HG03521 (cell line): ENCODE results near the gene APC2.

Source experiments
- ATAC-seq: cut with Tn5 transposase; IDR thresholded peaks from one replicate; pipeline ENCODE4 v1.9.1; 2021; ENCODE audit warnings: mild to moderate bottlenecking, moderate library complexity; ENCODE audit not compliant: unreplicated experiment

Gene APC2, protein sequence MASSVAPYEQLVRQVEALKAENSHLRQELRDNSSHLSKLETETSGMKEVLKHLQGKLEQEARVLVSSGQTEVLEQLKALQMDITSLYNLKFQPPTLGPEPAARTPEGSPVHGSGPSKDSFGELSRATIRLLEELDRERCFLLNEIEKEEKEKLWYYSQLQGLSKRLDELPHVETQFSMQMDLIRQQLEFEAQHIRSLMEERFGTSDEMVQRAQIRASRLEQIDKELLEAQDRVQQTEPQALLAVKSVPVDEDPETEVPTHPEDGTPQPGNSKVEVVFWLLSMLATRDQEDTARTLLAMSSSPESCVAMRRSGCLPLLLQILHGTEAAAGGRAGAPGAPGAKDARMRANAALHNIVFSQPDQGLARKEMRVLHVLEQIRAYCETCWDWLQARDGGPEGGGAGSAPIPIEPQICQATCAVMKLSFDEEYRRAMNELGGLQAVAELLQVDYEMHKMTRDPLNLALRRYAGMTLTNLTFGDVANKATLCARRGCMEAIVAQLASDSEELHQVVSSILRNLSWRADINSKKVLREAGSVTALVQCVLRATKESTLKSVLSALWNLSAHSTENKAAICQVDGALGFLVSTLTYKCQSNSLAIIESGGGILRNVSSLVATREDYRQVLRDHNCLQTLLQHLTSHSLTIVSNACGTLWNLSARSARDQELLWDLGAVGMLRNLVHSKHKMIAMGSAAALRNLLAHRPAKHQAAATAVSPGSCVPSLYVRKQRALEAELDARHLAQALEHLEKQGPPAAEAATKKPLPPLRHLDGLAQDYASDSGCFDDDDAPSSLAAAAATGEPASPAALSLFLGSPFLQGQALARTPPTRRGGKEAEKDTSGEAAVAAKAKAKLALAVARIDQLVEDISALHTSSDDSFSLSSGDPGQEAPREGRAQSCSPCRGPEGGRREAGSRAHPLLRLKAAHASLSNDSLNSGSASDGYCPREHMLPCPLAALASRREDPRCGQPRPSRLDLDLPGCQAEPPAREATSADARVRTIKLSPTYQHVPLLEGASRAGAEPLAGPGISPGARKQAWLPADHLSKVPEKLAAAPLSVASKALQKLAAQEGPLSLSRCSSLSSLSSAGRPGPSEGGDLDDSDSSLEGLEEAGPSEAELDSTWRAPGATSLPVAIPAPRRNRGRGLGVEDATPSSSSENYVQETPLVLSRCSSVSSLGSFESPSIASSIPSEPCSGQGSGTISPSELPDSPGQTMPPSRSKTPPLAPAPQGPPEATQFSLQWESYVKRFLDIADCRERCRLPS (N-terminal part only)

DNA sequence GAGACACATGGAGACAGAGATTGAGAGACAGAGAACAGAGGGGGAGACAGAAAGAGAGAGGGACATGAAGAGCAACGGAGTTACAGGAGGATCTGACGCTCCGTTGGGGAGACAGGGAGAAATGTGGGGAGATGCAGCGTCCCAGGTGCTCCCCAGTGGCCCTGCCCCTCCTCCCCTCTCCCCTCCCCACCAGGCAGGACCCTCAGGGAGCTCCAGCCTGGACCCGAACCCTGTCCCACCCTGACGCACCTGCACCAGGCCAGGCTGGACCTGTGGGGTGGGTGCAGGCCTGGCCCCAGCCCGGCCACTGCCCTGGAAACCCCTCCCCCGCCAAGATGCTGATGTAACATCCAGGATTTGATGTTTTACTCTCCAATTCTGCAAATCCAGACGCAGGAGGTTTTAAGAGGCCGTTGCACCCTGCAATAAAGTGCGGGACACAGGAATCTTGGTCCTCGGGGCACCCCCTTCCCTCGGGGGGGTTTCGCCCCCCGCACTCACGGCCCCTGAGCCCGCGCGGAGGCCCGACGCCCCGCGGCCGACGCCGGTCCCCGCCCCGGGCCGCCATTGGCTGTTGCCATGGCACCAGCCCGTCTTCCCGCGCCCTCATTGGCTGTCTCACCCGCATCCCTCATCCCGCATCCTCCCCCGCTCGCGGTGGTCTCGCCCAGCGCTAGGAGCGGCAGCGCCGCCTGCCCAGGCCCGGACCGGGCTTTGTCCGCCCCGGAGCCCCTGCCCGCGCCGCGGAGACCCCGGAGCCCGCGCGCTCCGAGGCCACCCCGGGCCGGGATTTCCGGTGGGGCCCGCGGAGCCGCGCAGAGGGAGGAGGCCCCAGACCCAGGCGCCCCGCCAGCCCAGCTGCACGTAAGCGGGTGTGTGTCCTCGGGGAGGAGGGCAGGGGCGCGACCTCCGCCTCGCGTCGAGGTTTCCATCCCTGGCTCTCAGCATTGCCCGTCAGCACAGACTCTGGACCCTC, at the start of gene APC2:
Gene APC2 (plus strand): TSS at position 655 of the 976 bp plus-strand sequence. CDS start 2,881 bp downstream, outside the sequence.
- no peak for ATAC-seq

DNA sequence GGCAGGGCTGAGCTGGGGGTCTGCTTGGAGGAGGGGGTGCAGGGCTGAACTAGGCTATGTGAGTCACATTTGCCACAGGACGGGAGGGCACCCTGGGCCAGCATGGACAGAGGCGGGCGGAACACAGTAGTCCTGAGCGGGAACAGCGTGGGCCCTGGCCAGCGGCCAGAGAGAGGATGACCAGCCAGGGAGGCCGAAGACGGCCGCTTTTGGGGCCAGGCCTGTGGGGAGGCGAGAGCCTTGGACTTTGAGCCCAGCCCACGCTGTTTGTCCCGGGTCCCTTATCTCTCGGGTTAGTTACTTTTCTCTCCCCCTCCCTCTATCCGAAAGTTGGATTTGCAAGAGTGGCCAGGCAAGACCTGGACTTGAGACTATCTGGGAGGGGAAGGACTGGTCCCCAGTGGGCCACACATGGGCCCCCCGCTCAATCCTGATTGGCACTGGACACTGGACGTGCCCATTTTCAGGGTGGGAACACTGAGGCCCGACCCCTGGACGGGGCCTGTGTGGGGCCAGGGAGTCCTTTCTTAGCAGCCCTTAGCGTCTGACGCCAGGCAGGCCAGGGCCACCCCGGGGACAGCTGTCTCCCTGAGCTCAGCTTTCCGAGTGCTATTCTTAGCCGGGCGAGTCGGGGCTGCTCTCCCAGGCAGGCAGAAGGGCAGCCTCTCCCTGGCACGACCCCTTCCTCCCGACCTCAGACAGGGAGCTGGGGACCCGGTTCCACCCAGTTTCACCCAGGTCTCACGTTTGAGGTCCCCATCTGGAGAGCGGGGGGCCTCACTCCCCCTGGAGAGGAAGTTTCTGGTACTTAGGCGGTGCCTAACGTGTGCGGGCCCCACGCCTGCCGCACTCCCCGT, 49.4 kb upstream of the APC2 start:
- no peak for ATAC-seq

DNA sequence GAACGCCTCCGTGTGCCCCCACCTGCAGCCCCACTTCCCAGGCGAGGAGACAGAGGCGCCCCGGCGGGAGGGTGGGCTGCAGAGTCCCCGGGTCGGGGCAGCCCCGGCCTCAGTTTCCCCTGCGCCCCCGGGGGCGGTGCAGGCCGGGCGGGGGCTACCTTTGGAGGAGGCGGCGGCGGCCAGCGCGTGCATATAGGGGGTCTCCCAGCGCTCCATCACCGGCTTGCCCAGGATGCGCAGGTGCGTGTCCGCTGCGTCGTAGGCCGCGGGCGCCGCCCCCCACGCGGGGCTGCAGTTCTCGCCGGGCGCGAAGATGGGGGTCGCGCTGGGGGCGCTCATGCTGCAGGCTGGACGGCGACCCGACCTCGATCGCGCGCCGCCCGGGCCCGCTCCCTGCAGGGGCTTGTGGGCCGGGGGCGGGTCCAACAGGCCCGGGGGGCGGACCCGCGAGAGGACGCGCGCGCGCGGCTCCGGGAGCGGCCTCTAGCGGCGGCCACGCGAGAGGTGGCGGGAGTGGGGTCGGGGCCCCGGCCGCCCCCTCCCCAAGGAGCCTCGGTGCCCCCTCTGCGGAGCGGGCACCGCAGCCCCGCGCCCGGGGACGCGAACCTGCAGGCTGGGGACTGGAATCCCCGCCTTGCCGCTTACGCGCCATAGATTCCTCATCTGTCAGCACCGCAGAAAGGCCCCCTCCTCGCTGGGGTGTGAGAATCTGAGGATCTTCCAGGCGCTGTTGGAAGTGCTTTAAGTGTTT, 48.6 kb upstream of the APC2 start, which contains the start of gene GAMT:
Gene GAMT (minus strand): TSS at position 405 of the 751 bp plus-strand sequence. CDS start 66 bp downstream, at position 339.
- ATAC-seq: no peak

DNA sequence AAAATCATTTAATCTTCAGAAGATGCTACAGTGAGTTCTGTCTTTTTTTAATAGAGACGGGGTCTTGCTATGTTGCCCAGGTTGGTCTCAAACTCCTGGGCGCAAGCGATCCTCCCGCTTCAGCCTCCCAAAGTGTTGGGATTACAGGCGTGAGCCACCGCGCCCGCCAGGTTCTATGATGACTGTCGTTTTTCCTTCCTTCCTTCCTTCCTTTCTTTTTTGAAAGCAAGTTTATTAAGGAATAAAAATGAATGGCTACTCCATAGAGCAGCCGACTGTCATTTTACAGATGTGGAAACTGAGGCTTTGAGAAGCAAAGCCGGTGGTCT, 48.1 kb upstream of the APC2 start:
- no peak for ATAC-seq

DNA sequence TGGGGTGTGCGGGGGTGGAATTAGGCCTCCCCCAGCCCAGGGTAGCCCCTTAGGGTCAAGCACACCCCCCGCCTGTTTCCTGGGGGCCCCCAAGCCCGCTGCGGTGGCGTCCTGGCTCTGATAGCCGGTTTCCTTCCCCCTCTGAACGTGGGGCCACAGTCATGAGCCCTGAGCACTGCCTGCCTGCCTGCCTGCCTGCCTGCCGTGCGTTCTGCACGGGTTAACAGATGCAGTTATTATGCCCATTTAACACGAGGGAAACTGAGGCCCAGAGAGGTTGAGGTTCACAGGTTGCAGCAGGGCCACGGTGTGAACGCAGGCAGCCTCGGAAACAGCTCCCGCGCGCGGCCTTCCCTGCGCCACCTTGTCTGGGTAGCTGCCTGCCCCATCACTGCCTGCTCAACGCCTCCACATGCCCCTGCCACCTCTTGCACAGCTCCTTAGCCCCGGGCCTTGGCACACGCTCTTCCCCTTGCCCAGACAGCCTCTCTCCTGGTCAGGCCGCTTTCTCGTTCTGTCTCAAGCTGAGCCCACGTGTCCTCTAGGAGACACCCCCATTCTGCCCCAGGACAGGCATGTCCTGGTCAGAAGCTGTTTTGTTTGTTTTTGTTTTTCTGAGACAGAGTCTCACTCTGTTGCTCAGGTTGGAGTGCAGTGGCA, 47.4 kb upstream of the APC2 start:
- ATAC-seq: no peak

DNA sequence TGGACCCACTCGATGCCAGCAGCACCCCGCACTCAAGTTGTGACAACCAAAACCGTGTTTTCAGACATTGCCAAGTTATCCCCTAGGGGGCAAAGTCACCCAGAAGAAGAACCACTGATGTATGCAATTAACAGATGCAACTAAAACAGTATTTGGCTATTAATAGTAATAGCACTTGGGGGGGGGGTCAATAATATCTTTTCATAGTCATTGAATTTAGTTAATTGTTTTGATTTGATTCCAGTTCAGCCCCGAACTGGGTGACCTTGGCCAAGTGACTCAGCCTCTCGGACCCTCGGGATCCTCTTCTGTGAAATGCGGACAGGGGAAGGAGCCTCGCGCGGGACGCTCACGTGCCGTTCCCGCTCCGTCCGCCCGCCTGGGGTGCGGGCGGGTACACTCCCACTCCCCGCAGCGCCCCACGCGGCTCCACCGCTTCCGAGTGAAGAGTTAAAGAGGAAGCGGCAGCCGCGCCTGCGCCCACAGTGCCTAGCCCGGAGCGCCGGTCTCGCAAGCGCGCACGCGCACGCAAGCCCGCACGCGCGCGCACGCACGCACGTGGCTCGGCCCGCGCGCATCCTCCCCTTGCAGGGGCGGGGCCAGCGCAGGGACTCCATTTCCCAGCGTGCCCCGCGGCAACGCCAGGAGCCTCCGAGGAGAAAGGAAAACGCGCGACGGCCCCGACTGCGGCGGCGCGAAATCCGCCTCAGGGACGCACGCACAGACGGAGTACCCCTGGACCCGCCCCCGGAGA, 43.0 kb upstream of the APC2 start:
- peak; percentile 82 for ATAC-seq

DNA sequence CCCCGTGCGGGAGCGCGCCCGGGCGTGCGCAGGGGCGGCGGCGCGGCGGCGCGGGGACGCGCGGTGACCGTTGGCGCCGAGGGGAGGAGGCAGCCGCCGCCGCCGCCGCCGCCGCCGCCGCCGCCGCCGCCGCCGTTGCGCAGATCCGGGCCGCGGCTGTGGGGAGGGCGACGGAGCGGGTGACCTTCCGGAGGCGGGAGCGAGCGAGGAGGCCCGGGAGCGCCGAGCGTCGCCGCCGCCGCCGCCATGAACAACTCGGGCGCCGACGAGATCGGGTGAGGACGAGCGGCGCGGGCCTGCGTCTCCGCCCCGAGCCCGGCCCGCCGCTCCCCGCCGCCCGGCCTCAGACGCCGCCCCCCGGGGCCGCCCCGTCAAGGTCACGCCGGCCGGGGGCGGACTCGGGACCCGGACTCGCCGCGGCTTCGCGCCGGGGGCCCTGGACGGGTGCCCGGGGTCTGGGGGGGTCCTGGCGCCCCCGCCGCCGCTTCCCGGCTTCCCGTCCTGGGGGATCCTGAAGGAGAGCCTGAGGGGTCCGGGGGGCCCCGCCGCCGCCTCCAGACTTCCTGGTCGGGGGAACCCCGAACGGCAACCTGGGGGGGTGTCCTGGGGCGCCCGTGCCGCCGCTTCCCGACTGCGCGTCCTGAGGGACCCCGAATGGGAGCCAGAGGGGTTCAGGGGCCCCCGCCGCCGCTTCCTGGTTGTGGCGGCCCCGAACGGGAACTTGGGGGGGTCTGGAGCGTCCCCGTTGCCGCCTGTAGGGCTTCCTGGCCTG, 42.2 kb upstream of the APC2 start, which contains the start of gene DAZAP1:
Gene DAZAP1 (plus strand): TSS at position 59 of the 772 bp plus-strand sequence. CDS start 188 bp downstream, at position 247.
- ATAC-seq: no peak

DNA sequence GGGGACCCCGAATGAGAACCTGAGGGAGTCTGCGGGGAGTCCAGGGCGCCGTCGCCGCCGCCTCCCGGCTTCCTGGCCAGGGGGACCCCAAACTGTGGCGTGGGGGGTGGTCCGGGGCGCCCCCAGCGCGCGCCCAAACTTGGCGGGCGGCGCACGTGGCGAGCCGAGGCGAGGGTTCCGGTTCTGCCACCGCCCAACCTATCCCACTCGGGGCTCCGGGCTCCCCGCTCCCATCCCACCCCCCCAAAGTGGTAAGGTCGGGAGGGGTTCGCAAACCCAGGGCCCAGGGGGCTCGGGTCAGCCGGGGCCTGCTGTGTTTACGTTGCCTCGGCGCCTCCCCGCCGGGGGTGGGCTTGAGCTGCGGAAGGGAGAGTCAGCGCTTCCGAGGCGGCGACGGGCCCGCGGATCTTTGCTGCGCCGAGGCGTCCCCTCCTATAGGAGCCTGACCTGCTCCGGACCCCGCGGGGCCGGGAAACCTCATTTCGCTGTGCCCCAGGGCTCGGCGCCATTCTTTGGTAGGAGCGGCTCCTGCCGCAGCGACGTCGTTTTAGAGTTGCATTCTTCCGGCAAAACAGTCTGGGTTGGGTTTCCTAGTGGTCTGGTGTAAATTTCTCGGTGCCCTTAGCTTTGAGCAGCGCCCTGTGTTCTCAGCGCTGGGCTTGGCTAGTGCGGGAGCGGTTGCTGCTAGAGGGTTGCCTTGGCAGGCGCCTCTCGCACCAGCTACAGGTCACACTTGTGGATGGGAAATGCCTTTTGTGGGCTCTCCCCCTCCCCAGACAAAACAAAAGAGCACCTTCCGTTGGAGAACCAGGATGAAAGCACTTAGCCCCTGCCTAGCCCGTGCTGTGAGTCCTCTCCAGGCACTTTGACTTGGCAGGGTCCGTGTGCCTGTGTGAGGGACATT, 41.4 kb upstream of the APC2 start:
- no peak for ATAC-seq

DNA sequence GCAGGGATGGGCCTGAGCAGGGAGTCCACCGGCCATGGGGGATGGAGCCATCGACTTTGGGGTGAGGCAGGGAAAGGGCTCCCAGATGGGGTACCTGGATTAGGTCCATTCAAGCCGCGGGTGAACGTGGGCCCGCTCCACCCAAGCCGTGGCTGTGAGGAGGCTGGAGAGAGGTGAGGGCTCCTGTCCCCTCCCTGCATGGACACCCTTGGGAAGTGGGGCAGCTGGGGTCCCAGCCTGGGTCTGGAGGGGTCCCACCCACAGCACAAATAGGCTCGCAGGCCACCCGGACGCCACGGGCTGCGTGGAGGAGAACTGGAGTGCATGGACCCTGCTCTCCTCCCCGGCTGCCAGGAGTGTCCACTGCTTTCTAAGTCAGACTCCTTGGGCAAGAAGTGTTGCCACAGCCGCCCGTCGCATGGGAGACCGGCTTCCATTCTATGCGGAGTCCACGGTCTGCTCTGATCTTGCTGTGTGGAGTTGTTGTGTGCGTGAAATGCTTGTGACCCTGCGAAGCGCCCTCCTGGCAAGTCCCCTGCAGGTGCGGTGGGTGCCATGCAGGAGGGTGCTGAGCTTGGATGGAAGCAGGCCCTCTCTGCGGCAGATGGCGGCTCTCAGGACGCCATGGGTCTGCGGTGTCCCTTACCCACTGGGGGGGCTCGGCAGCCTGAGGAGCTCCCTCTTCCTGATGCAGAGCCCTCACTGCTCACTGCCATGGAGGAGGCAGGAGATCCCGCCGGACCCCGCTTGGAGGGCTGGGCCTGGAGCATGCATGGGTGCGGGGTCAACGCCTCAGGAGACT, 40.5 kb upstream of the APC2 start:
- ATAC-seq: no peak

DNA sequence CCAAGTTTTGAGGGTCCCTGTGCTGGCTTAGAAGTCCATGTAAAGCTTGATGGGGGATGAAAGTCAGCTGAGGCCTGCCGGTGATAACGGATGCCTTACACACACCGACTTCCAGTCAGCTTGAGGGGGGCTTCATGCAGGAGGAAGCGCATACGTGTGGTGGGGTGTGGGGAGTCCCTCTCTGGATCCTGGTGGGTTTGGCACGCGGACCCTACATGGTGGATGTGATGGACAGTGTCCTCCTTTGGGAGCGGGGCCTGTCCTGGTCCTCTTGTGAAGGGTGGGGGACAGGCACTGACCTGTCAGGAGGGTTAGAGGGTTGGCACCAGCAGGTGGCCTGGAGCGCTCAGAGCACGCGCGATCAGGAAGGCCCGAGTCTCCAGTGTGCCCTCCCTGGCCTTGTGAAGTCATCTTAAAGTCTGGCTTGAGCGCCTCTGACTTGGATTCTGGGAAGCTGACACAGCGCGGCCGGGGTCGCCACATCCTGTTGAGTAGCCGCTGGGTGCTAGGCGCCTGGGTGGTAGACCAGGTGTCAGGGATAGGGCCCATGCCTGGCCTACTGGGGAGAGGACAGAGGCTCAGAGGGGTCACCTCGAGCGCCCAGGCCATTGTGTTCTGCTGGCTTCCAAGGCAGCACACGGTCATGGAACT, 39.7 kb upstream of the APC2 start:
- ATAC-seq: no peak

DNA sequence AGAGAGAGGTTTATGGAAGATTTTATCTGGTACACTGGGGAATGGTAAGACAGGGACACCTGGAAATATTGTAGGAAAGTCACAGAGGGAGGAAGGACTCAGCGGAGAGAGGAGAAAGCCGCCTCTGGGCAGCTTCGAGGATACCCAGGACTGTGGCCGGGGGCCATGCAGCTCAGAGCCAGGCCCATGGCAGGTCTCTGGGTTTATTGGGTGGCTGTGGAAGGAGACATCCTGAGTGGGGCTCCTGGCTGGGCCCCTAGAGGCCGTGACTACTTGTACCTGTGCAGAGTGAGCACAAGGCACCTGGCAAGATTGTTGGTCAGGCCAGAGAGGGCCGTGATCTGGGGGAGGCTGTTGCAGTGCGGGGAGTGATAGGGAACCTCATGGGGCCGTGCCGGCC, 39.1 kb upstream of the APC2 start:
- ATAC-seq: no peak

DNA sequence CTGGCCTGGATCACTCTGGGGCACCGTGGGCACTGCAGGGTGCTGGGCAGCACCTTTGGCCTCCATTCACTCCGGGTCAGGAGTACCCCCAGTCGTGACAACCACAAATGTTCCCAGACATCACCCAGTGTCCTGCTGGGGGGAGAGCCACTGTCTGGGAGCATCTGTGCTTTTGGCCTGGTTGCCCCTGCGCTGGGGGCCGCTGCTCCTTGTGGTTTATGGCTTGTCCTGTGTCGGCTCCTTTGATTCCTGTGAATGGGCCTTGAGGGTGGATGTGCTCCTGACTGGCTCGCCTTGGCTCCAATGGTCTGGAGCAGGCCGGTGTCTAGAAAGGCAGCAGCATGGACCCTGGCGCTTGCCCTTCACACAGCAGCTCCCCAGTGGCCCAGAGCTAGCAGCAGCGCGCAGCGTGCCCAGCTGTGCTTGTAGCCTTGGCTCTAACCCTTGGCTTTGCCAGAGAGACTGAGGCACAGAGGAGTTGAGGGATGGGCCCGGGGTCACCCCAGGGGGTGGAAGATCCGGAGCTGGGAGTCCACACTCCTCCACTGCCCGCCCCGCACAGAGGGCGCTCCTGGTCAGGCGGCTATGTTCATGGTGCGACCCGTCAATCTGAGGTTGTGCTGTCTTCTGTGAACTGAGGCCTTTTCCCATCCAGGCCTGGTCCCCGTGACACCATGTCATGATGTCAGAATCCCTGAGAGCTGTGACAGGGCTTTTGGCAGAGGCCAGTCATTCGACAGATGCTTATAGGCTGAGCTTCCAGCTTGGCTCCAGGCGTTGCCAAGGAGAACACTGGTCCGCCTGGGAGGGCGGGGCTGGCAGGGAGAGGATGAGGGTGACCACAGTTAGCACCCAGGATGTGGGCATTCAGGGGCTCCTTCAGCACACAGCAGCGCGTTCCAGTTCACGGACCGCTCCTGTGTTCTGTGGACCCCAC, 38.4 kb upstream of the APC2 start:
- no peak for ATAC-seq
